GM19240 (cell line): ENCODE results near the gene SRSF3.
"Not testable (repeated sequence)": the region's sequence is repeated elsewhere in the genome, so short reads cannot be mapped to it uniquely, and the experiment has no call there.

ENCODE experiments used
- DNase-seq: peaks from one replicate; pipeline ENCODE4 v3.0.0; 2011; ENCODE audit warnings: low spot score; ENCODE audit not compliant: insufficient read length

Gene SRSF3

DNA sequence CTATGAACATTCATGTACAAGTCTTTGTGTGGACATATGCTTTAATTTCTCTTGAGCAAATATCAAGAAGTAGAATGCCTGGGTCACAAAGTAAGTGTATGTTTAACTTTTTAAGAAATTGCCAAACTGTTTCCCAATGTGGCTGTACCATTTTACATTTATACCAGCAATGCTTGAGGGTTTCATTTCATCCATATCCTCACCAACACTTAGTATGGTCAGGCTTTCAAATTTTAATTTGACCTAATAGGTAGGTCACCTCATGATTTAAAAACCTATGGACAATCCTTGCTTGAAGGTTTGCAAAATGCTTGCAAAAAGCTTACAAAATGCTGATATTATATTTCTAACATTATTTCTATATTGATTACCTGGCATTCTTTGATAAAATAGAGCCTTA is 19.5 kb upstream of the SRSF3 start:
- no peak for DNase-seq

DNA sequence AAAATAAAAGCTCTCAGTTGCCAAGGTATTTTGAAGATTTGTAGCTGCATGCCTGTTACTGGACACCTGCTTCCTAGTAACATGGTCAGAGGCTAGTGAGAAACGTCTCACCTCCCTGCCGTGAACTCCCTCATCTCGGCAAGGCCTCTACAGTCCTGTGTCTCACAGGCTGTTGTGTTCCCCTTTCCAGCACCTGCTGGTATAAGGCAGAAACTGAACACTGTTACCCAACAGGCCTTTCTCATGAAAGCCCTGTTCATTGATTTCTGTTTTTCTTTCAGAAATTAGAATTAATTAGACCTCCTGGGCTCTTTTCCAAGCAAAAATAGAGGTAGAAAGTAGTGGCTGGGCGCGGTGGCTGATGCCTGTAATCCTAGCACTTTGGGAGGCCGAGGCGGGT is 17.6 kb upstream of the SRSF3 start:
- DNase-seq: no peak

DNA sequence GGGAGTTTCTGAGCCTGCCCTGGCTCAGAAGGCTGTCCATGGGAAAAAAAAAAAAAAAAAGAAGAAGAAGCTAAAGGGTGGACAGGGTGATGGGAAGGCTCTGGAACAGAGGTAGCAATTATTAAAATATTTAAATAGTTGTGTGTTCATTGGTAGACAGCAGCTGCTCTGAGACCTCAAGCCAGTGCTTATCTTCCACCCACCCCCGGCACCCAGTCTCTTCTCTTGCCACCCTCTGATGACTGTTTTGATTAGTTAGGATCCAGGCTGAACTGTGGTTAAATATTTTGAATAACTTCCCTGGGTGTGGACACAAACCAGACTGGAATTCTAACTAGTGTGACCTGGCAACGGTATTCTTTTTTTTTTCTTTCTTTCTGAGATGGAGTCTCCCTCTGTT is 16.9 kb upstream of the SRSF3 start:
- DNase-seq: no peak

DNA sequence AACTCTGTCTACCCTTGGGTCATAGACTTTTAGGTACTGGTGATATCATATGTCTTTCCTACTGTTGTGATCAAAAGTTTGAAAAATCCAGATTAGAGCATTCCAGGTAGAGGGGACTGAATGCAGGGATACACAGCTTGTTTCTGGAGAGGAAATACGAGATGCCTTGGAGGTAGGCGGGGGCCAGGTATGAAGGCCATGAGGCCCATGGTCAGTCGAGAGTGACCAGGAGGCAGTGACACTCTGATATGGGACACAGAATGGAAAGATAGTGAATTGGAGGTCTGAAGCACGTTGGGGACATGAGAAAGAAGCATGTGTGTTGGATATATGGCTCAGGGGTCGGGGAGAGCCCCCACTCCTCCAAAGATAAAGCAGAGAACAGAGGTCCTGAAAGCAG is 16.1 kb upstream of the SRSF3 start:
- DNase-seq: no peak

DNA sequence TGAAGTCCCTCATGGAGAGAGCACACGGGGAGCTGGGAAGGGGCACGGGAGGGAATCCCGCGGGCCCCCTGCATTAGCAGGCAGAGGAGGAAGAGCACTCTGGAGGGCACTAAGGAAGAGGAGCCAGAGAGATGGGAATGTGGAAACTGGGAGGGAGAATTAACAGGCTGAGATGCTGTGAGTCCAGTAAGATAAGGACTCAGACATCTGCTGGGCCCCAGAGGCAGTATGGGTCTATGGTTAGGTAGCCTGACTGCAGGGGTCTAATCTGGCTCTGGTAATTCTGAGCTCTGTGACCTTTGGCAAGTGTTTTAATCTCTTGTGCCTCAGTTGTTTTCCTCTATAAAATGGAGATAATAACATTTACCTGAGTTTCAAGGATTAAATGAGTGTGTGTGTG is 15.7 kb upstream of the SRSF3 start:
- no peak for DNase-seq

DNA sequence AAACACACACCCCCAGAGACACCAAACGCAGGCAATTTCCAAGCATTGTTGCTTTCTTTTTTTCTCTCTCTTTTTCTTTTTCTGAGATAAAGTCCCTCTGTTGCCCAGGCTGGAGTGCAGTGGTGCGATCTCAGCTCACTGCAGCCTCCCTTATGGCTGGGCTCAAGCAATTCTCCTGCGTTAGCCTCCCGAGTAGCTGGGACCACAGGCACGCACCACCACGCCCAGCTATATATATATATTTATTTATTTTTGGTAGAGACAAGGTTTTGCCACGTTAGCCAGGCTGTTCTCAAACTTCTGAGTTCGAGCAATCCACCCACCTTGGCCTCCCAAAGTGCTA is 14.0 kb upstream of the SRSF3 start:
- no peak for DNase-seq

DNA sequence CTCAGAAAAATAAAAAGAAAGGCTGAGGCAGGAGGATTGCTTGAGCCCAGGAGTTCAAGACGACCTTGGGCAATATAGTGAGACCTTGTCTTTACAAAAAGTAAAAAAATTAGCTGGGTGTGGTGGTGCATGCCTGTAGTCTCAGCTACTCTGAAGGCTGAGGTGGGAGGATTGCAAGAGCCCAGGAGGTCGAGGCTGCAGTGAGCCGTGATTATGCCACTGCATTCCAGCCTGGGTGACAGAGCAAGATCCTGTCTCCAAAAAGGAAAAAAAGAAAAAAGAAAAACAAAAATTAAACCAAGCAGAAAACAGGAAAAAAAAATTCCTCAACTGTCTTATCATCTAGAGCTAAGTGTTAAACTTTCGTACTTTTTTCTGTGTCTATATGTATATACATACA is 12.4 kb upstream of the SRSF3 start:
- DNase-seq: no peak

DNA sequence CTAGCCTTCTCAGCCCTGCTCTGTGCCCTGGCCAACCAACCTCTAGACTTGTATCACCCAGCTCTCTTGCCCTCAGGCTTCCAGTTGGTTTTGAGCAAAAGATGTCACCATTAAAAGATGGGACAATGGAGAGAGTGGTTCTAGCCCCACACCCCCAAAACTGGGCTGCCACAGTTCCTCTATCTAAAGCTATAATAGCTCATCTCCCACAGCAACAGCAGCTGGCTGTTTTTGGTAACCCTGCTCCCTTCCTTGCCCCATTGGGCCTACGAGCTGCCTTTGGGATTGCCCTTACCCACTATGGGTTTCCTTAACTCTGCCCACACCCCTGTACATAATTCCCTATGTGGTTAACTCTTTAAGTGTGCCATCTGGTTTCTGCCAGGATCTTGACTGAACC is 7.6 kb upstream of the SRSF3 start:
- no peak for DNase-seq

DNA sequence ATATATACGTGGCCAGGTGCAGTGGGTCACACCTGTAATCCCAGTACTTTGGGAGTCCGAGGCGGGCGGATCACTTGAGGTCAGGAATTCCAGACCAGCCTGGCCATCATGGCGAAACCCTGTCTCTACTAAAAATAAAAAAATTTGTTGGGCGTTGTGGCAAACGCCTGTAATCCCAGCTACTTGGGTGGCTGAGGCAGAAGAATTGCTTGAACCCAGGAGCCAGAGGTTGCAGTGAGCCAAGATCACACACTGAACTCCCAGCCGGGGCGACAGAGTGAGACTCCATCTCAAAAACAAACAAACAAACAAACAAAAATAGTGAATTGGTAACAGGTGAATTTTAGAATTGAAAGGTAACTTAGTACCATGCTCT is 5.1 kb upstream of the SRSF3 start:
- DNase-seq: not testable (repeated sequence)

DNA sequence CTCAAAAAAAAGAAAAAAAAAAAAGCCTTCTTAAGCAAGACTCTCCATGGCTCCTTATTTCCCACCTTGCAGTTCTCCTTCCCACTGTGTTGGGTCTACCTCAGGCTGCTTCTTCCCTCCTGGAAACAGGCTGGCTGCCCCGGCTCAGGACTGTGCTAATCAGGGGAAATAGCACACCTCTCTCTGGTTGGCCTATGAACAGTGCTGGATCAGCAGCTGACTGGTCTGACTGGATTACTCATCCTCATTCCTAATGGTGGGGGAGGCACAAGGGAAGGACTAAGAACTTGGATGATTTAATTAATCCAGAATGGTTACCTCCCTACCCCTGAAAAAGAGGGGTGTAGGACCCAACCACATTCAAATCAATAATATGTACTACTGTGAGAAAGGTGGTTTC is 3.9 kb upstream of the SRSF3 start:
- DNase-seq: no peak

DNA sequence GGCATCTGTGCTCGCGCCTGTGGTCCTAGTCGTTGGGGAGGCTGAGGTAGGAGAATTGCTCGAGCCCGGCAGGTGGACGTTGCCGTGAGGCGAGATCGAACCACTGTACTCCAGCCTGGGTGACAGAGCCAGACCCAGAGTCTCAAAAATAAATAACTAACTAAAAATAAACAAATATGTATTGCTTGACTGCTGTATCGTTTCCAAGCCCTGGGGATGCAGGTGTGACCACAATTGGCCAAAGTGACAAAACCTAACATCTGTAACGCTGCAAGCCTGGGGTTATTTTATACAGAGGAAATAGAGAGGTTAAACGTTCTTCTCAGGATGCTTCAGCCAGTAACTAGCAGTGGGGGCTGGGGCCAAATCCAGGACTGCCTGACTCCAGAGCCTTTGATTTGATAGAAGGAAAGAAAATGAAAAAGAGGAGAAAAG is 1.9 kb upstream of the SRSF3 start:
- no peak for DNase-seq

DNA sequence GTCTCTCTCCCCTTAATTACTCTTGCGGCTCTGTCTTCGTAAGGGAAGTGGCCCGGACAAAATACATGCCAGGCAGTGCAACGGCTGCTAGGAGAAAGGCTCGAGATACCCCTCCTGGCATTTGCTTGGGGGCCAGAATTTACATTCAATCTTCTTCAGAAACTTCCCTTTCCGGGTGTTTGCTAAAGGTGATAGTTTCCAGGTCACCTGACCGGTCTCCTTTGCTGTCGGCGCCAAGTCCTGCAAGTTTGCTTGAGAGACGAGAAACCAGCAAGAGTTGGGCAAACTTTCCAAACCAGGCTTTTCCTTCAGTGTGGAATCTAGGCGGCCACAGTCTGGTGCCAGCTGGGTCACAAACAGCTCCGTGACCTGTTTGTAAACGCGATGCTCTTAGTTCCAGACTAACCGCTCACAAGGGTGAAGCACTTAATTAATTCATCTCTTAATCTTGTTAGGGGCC is 563 bp upstream of the SRSF3 start:
- DNase-seq: no peak

DNA sequence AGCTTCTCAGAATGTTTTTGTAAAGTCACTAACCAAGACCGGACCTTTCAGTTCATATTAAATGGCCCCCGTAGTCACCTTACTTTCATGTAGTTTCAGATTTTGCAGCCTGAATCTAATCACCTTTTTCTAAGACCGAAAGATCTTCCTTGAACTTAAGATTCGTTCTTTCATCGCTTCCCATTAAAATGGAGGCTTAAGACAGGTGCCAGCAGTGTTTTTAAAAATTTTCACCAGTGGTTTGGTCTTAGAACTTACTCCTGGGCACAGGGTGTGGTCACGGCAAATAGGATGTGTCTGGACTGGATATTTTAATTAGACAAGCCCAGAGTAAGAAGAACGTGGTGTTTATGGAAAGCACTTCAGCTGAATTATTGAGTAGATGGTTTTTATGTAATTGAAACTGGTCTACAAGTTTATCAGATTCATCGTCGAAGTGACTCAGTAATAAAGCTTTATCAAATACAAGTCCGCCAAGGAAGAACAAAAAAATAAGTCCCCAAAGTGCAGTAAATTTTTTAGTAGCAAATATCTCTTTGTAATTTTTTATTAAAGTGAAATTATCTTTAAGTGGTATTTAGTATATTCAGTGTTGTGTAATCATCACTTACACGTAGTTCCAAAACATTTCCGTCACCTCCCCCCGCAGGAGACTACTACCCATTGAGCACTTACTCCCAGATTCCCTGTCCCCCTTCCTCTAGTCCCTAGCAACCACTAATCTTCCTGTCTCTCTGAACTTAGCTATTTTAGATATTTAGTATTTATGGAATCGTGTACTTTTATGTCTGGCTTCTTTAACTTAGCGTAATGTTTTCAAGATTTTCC is 868 bp downstream of the SRSF3 start:
- DNase-seq: no peak

DNA sequence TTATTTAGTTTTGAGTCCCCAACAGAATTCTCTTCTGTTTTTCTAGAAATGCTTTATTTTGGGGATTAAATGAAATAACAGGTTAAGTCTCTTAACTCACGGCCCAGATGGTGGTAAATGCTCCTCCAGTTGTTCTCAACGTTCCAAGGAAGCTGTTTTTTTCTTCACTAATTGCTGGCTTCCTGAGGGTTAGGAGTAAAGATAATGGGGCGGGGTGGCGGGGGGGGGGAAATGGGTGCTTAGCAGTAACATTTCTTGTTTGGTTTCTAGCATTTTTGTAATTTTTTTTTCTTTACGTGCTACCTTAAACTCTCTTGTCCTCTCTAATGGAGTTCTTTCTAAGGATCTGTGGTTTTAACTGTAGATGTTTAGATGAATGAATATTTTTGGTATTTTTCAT is 2.2 kb downstream of the SRSF3 start:
- no peak for DNase-seq

DNA sequence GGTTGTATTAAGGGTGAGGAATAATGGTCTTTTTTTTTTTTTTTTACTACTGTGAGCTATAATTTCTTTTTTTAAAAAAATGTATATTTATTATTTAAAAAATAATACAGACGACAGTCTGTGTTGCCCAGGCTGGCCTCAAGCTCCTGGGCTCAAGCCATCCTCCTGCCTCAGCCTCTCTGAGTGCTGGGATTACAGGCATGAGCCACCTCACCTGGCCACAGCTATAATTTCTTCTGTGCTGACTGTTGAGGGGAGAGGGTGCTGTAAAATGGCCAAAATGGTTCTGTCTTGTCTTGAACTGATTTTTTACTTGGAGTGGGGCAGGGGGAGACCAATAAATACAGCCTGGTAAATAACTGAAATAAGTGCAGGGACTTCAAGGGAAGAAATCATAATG is 3.6 kb downstream of the SRSF3 start:
- DNase-seq: no peak

DNA sequence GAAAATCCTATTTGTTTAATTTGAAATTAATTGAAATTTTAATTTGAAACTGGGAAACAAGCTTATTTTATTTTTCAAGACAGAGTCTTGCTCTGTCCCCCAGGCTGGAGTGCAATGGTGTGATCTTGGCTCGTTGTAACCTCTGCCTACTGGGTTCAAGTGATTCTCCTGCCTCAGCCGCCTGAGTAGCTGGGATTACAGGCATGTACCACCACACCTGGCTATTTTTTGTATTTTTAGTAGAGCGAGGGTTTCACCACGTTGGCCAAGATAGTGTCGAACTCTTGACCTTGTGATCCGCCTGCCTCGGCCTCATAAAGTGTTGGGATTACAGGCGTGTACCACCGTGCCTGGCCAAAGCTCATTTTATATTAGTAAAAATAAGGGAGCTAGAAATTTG is 4.2 kb downstream of the SRSF3 start:
- no peak for DNase-seq

DNA sequence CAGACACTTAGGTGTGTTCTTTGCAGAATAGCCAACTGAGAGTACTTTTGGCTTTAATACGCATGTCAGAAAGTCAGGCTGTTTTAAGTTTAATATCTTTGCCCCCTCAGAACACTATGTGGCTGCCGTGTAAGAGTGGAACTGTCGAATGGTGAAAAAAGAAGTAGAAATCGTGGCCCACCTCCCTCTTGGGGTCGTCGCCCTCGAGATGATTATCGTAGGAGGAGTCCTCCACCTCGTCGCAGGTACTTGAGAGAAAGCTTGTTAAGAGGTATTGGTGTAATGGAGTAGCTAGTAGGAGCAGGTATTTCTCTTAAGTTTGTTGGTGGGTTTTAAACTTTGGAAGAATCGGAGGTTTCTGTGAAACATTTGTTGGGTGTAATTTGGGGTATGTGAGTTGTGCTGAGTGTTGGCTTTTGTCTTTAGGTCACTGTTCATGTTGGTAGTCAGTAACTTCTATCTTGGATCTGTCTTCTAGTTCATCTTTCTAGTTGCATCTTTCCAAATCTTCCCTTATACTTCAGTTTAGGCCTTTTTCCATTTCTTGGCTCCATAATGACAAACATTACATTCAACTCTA is 4.7 kb downstream of the SRSF3 start:
- no peak for DNase-seq

DNA sequence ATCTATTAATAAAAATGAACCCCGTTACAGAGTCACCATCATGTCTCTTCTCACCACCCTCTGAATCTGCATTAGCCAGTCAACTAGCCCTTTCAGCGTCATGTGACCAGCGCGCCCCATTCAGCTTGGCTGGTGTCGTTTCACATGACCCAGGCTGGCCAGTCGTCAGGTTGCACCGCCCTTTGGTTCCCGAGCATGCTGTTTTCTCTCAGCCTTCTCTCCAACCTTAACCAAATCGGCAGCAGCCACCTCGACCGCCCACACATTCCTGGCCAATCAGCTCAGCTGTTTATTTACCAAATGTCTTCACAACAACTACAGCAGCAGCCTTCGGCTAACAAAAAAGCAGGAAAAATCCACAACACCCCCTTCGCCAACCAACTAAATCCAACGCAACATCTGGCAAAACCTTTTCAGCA is 5.6 kb downstream of the SRSF3 start:
- DNase-seq: no peak

DNA sequence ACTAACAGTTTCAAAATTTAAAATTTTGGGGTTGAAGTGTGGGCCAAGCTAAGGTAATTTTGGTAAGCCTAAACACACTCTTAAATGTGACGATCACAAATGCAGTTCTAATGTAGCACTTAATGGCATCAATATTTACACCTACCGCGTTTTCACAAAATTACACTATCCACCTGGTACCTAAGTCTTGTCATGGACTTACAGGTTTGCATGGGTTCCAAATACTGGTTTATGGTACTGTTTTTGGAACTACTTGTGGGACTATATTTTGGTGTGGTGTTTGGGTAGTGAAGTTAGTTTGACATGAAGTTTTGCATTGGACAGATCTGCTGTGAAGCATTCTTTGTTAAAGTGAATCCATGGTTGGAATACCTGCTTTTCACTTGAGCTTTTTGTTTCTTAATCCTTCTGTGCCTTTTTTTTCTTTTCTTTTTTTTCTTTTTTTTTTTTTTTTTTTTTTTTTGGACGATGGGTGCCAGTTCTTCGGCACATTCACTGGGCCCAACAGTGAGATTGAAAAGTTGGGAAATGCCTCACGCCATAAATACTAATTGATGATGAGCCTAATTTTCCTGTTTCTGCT is 6.5 kb downstream of the SRSF3 start:
- no peak for DNase-seq

DNA sequence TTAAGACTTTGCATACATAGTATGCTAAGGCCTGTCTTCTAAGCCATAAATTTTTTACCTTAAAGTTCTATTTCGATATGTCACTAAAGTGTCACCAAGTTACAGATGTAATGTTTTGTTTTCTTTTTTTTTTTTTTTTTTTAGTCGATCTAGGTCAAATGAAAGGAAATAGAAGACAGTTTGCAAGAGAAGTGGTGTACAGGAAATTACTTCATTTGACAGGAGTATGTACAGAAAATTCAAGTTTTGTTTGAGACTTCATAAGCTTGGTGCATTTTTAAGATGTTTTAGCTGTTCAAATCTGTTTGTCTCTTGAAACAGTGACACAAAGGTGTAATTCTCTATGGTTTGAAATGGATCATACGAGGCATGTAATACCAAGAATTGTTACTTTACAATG is 7.7 kb downstream of the SRSF3 start:
- DNase-seq: not testable (repeated sequence)

DNA sequence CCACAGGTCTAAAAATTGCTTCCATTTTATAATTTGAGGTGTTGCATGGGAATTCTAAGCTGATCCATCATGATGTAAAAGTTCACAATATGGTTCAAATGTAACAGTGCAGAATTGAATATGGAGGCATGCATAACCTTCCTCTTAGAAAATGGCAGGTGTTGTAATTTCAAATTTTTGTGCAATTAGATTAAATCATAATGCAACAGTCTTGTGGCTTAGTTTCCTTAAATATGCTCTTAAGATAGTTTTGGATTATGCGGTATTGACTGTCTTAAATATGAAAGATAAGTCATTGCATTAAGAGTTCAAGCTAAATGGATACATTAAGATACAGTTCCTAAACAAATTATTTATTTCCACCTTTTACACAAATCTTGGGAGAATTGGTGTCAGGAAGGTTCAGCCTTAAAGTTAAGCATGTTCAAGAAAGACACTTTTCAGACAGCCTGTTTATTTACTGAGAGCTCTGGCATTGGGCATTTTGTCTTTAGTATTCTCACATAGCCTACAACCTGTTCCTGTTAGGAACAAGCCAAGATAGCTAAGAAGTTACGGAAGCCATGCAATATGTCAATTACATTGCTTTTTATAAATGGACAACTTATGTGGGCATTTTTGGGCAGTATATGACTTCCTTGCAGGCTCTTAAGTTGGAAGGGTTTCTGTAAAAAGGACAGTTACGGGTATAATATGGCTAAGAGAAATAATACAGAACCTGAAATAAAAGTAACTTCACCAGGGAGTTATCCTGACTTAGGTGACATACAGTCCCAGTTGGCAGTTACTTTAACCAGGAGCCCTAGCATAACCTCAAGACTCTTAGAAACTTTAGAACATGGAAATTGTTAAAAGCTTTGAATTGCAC is 9.3 kb downstream of the SRSF3 start:
- no peak for DNase-seq
